EH (cell line): ENCODE data around the gene CACNA2D1.

Experiments used
- DNase-seq: peaks from one replicate; pipeline ENCODE4 v3.0.0-alpha.2; 2015; ENCODE audit warnings: low read depth

Gene CACNA2D1

DNA sequence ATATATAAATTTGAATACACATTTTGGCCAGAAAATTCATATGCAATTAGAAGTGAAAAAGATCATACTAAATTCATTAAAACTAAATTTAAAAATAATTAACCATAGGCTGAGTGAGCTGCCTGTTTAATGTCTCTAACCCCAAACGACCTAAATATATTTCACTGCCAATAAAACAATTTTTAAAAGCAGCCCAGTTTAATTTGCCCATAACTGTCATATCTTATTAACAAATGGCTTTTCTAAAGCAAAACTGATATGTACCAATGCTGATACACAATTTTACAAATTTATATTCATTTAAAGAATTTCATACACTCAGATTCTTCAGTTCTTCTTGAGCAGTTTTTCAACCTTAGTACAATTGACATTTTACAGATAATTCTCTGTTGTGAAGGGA, 99.9 kb downstream of the CACNA2D1 start:
- DNase-seq, result no peak

DNA sequence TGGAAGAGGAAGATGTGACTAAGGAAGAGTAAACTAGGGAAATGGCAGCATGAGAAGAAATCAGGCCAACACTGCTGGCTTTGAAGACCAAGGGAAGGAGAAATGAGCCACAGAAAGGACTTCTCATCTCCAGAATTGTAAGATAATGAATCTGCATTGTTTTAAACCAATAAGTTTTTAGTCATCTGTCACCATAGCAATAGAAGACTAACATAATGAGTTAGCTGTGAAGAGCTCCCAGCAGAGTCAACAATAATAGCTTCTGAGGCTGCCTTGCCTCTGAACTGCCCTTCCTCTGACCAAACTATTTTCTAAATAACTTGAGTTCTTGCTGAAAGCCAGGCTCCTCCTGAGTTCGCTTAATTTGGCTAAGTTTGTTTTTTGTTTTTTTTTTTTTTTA, 103.6 kb downstream of the CACNA2D1 start:
- peak; percentile 27 for DNase-seq

DNA sequence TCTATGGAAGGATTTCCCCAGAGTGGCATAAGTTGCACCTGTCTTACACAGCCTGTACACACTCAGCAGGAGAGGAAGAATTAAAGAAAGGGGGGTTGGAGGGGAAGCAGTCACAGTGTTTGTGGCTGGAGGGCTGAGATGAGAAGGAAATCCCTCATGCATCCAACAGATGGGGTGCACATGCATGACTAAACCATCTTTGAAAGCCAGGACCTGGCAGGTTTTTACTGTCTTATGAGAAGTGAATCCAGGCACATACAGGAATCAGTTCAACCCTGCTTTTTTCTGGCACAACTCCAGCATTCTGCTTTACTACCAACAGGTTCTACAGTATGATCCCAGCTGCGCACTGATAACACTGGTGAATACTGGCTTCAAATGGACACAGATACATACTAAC, 107.7 kb downstream of the CACNA2D1 start:
- peak; percentile 19 for DNase-seq

DNA sequence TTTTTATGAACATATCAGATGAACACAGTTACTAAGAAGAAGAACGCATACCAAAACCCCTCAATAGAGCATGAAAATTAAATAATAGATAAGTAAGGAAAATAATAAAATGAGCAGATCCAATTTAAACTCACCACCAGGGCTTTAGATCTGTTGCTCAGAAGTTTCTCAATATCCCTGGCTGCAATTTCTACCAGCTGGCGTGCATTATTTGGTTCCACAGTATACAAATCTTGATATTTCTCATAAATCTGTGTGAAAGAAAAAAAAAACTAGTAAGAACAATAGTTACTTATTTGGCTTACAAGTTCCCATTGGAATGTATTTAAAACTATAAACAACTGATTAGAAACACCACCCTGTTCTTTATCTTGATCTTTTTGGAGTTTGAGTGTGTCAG, 108.6 kb downstream of the CACNA2D1 start:
- DNase-seq, result no peak

DNA sequence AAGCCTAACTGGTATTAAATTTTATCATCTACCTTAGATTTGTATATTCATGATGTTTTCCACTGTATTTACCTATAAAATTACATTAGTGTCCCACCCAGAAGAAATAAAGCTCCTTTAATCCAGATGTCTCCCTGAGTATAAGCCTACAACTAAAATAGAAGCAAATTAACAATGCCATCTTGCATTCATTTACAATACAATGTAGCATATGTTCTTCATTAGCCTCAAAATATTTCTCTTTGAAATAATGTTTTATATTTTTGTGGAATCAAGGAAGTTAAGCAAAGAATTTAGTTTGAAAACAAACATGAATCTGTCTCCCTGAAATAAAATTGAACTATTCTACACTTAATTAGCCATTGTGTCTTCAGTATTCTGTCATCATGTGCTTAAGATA, 112.3 kb downstream of the CACNA2D1 start:
- peak; percentile 11 for DNase-seq

DNA sequence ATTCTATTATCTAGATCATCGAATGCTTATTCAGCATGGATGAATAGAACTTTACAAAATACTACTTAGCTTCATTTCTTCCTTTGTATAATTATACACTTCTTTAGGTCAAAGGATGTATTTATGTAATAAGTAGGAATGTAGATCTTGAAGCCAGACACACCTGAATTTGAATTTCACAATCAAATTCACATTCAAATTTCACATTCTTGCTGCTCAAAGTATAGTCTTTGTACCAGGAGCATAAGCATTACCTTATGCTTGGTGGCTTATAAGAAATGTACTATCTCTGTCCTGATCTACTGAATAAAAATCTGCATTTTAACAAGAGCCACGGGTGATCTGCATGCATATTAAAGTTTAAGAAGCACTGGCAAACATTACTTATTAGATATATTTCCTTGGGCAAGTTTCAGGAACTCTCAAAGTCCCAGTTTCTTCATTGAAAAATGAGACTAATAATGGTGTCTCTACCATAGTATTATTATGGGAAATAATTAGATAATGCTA, 112.8 kb downstream of the CACNA2D1 start:
- DNase-seq, result no peak

DNA sequence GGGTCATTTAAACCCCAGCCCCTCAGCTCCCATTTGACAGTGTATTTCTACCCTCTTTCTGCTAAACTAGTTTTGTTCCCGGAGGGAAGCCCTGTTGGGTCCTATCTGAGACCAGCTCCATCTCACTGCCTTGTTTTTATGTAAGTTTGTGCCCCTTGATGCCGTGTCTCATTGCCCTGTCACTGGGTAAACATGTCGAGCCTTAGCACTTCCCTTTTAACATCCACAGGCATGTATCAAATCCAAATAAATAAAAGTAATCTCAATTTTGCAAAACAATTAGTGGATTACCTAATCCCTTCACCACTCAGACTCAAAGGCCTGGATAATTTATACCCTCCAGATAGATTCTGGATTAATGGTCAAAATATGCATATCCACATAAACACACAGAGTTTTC, 115.7 kb downstream of the CACNA2D1 start:
- DNase-seq, result no peak

DNA sequence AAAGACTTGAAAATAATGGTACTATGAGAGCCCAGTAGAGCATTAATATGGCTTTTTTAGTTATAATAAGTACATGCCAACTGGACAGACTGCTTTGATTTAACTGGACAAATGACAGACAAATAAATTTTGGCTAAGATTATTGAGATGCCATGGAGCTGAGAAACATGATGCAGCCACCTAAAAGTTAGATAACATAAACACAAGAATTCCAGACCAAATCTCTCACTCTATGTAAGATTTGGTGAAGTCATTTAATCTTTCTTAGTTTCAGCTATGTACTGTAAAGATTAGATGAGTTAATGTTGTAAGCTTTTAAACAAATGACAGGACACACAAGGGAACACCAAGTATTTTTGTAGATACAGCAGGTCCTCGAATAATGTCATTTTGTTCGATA, 118.2 kb downstream of the CACNA2D1 start:
- peak; percentile 74 for DNase-seq

DNA sequence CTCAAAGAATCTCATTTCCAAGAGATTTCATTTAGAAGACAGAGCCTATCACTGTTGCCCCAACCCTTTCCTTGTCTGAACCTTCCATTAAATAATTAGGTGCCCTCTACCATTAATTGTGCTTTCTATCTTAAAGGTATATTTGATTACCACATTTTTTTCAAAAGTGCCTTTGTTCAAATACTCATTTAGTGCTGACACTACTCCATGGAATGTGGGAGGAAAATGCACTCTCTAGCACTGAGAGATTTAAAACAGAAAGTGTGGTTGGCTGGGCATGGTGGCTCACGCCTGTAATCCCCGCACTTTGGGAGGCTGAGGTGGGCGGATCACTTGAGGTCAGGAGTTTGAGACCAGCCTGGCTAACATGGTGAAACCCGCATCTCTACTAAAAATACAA, 119.8 kb downstream of the CACNA2D1 start:
- DNase-seq, result peak; percentile 31

DNA sequence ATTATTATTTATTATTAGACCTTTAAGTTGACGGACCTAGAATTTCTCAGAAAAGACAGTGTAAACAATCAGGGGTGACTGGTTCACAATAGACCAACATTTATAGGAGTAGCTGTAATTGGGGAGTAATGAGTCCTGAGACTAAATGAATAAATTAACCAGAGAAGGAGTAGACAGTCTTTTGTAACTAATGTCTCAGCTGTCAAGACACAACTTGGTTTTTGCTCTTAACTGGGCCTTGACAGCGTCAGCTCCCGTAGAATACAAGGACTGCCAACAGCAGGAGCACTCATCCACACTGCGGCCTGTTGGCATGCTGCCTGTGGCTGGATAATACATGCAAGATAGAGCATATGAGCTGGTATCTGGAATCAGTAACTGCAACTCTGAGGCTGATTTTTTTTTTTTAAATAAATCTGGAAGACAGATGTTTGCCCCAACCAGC, 123.9 kb downstream of the CACNA2D1 start:
- peak; percentile 84 for DNase-seq

DNA sequence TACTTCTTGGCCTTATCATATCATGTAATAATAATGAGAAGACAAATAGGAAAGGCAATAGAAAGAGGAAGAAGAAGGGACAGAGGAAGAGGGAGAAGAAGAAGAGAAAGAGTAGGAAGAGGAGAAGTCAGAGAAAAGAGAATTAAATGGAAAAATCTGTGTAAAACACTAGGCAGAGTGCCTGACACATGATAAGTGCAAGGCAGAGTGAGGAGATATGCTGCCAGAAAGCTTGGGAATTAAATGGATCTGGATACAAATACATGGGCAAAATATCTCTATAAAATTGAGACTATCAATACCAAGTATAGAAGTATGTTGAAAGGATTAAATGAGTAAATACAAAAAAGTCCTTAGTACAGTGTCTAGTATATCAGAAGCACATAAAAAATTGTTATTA, 124.8 kb downstream of the CACNA2D1 start:
- DNase-seq, result no peak

DNA sequence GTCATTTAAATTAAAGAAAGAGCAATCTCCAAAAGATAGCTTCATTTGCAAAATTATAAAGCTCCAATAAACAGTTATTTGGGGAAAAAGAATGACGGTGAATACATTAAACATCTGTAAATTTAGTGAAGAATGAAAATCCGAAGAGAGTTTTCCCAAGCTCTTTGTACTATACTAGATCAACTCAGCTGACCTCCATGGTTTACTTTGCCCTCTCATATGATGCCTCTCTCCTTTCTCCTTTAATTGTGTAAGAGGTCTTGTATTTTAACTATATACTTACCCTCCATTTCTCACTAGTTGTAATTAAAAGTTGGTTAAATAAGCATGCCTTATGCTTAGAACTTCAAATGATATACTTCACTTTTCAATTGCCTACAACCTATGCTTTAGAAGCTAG, 125.8 kb downstream of the CACNA2D1 start:
- DNase-seq, result no peak

DNA sequence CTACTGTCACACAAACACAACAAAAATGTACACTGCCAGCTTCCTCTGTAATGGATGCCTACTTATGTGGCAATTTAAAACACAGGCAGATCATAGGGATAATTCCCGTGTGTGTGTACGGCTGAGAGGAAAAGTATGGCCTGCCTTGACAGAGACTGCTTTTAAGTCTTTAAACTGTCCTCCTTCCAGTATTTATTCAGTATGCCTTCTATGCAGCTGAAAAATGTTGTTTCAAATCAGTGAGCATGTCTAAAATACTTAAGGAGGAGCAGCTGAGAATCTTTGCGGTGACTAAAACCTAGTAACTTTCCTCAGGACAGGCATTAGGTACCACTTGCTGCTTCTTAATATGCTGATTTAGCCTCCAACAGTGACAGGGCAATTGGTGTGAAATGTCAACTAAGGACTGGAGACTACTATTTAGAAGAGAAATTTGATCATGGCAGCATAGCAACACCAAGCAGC, 126.3 kb downstream of the CACNA2D1 start:
- DNase-seq, result no peak

DNA sequence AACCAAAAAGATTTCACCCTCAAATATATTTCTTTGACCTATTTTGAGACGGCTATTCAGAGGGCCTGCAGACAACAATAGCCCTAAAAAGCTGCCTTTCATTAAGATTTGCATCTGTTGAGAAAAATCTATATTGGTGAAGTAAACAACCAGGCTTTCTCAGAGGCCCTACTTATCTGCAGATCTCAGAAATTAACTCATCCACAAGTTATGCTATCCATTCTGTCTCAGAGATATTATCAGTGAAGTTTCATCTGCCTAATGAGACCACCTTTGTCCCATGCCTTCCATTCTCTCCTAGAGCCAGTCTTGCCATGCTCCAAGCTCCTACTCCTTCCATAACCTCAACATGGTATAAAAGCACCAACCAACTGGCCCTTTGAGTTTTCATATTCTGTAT, 130.3 kb downstream of the CACNA2D1 start:
- no peak for DNase-seq

DNA sequence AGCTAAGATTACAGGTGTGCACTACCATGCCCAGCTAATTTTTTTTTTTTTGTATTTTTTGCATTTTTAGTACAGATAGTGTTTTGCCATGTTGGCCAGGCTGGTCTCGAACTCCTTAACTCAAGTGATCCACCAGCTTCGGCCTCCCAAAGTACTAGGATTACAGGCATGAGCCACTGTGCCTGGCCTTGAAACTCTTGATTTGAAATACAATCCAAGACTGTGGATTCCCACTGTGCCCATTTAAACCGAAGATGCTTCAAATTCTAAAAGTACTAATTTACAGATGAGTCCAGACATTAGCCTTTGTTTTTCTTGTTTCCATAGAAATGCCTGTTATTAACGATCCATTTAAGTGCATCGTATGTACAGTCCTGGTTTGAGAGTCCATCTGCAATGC, 130.9 kb downstream of the CACNA2D1 start:
- no peak for DNase-seq

DNA sequence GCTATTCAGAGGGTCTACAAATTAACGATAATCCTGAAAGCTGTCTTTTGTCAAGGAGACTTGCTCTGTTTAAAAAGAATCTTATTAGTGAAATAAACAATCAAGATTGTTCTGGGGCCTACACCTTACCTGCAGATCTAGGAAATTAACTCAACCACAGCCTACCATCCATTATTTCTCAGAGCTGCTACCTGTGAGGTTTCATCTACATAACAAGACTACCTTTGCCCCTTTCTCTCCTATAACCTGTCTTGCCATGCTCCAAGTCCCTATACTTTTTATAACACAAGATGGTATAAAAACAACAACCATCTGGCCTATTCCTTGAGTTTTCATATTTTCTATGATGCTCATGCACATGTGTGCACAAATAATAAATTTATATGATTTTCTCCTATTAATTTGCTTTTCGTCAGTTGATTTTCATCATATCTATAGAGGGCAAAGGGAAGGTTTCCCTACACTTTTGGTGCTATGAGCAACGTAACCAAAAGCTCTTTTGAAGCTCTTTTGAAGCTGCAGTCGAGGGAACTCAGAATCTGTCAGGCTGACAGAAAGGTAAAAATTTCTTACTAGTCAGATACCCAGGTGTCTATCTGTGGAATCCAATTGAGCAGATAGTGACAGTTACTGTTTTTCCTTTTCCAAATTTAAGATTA, 138.1 kb downstream of the CACNA2D1 start:
- DNase-seq, result no peak

DNA sequence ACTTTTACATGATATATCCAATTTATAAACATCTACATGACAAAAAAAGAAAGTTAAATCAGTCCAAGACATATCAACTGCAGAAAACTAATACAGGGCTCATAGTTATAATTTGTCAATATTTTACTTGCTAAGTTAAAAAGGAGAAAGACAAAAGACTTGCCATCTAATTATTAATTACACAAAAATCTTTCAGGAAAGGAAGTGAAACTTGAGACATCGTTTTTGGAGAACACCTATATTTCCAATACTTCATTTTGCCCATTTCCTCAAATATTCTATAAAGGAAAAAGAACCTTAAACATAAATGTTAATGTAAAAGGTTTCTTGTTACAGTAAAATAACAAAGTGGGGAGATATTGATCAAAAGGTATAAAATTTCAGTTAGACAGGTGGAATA, 148.7 kb downstream of the CACNA2D1 start:
- no peak for DNase-seq

DNA sequence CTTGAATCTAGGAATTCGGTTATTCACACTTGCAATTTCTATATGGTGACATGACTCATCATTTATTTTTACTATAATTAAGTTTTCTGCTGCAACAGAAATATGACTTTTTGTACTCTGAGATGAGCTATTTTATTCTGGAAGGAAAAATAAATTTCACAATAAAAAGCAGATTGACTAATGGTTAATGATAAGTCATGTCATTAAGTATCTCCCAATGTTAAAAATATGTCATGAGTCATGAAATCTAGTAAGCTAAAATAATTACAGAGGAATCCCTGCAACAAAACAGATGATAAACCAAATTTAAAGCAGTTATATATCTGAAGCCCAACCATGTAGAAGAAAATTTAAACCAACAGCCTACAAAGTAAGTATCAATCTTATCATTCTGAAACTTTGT, 149.2 kb downstream of the CACNA2D1 start:
- peak; percentile 58 for DNase-seq

DNA sequence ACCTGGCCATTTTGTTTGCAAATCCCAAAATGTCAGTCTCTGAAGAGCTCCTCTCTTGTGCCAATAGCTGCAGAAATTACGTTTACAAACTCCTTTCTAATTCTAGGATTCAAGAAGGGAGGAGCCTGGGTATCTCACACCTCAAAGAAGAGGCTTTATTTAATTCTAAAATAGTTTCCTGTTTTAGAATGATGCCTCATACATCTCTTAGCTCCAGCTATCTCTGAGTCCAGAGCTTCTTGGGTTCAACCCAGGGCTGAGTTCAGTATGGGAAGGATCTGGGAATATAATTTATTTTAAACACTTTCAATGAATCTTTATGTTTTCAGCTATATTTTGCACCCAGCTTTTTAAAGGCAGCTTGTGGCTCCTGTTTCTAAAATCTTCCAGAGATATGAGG, 150.1 kb downstream of the CACNA2D1 start:
- DNase-seq, result no peak

DNA sequence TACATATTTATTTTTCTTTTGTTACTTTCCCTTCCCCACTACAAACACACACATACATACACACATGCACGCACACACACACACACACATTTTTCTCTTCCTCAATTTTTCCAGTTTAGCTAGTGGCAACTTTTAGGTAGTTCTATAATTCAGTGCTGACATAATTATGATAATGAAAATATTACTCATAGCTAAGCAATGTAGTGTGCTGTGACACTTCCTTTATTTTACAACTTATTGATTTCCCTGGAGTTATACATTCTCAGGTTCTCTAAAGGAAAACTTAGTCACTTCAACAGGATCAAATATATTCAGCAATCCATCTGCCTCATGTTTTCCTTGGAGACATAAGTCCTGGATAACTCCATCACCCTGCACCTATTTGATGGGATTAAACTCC, 151.6 kb downstream of the CACNA2D1 start:
- DNase-seq, result peak; percentile 19

DNA sequence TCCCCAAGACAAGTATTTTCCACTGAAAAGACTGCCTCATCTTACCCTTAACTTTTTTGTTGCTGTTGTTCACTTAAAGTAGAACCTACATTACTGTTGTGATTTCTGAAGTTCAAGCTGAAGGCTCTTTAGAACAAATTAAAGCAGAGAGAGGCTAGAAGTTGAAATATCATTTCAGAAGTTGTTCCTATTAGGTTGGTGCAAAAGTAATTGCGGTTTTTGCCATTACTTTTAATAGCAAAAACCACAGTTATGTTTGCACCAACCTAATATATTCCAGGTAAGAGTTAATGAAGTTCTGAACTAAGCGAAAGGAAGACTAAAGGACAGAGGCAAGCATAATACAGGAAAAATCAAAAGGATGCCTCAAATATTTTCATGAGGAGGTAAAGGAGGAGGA, 153.7 kb downstream of the CACNA2D1 start:
- DNase-seq, result no peak

DNA sequence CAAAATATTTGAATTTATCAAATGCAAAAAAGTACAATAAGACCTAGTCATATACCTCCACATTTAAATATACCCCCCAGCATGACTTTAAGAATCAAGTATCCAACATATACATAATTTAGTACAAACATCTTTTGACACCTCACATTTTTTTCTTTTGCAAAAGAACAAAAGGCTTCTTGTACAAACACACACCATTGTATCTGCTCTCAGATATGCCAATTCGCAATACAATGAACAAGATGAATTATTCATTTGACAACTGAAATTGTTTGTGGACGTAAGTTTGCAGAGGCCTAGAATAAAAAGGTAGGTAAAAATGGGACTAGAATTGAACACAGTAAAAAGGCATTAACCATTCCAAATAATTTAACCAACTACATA, 154.4 kb downstream of the CACNA2D1 start:
- no peak for DNase-seq

DNA sequence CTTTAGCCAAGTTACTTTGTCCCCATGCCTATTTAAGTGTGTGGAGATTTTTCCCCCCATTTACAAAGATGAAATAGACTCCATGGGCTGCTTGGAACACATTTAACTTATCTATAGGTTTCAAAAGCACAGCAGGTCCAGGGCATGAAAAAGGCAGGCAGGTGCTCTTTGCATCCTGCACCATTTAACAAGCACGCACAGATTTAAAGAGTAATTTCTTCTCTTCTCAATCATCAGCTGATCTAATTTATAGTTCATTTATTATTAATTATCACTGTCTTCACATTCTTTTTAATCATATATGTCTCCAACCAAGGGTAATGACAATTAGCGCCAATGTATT, 156.8 kb downstream of the CACNA2D1 start:
- DNase-seq, result no peak

DNA sequence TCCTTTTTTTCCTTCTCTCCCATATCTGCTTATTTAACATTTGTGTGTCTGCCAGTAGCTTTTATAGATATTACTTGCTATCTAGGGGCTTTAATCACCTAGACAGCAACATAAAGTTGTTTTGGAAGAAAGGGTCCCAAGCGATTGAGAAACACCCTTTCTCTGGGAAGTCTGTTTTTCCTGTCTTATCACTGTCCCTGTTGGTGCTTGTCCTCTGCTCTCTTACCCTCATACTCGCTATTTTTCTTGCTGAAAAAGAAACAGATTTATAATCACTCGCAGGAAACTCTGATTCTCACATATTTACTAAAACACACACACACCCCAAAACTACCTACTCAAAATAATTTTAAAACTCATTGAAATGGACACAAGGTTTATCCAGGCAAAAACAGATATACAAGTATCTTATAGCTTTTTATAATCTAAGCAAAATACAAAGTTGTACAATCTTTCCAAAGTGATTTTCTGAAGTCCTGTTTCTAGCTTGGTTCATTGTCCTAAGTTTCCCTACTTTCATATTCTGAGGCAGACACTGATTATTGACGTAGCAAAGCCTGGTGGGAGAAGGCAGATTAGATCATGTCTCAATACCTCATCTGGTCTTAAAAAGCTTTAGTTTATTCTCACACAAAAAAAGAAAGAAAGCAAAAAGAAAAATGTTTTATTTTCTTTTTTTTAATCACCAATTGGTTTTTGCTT, 157.3 kb downstream of the CACNA2D1 start:
- no peak for DNase-seq
